Hepatocyte (in vitro differentiated cells): Measurements from ENCODE around the gene PDXP.

ENCODE experiments used
- EZH2 ChIP-seq: fragments of 200-600 bp; sonication (generic); IDR thresholded peaks from 2 replicates; pipeline ENCODE4 v1.6.1; 2016; ENCODE audit warnings: antibody characterized with exemption, mild to moderate bottlenecking, borderline replicate concordance
- EZH2phosphoT487 ChIP-seq: fragments of 200-600 bp; sonication (generic); IDR thresholded peaks from one replicate; pipeline ENCODE4 v1.6.1; 2018; ENCODE audit warnings: antibody characterized with exemption, mild to moderate bottlenecking, low read depth, moderate library complexity; ENCODE audit not compliant: unreplicated experiment, severe bottlenecking
- TF ChIP-seq, protein P1 (sequence below): fragments of 200-600 bp; sonication (generic); IDR thresholded peaks from 2 replicates; pipeline ENCODE4 v1.5.1; 2016; ENCODE audit warnings: antibody characterized with exemption, mild to moderate bottlenecking; ENCODE audit not compliant: poor library complexity

DNA sequence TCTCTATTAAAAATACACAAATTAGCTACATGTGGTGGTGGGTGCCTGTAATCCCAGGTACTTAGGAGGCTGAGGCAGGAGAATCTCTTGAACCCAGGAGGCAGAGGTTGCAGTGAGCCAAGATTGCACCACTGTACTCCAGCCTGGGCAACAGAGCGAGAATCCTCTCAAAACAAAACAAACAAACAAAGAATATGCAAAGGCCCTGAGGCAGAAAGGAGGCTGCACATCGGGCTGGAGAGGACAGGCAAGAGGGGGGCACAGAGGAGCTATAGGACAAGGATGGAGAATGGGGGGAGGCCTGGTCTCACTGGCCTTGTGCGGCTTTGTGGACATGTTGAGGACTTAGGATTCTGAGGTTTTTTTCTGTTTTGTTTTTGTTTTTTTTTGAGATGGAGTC, 46.7 kb downstream of the PDXP start:
- TF ChIP-seq, protein P1, sequence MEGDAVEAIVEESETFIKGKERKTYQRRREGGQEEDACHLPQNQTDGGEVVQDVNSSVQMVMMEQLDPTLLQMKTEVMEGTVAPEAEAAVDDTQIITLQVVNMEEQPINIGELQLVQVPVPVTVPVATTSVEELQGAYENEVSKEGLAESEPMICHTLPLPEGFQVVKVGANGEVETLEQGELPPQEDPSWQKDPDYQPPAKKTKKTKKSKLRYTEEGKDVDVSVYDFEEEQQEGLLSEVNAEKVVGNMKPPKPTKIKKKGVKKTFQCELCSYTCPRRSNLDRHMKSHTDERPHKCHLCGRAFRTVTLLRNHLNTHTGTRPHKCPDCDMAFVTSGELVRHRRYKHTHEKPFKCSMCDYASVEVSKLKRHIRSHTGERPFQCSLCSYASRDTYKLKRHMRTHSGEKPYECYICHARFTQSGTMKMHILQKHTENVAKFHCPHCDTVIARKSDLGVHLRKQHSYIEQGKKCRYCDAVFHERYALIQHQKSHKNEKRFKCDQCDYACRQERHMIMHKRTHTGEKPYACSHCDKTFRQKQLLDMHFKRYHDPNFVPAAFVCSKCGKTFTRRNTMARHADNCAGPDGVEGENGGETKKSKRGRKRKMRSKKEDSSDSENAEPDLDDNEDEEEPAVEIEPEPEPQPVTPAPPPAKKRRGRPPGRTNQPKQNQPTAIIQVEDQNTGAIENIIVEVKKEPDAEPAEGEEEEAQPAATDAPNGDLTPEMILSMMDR: no peak
- TF ChIP-seq EZH2 (no peak), EZH2phosphoT487 (no peak)
